Lung (tissue), 12 donors: ENCODE measurements around the gene TFDP1. TPM values are rescaled to one million over a fixed set of nuclear protein-coding genes. Genes with fewer than 3 reads are reported as not detected.

Source experiments
- ATAC-seq: fragments of 200-7000 bp; cut with Tn5 transposase; one replicate; pipeline ENCODE4 v1.9.1; 2020; ENCODE audit warnings: moderate number of reproducible peaks; ENCODE audit not compliant: insufficient read depth, low FRiP score
- DNase-seq, 3 donors: peaks; one replicate each; pipeline ENCODE4 v3.0.0-alpha.2; 2013 to 2017
- H3K27ac ChIP-seq, 2 donors: one replicate each; pipeline ENCODE4 v1.5.1; 2013; ENCODE audit warnings: mild to moderate bottlenecking in 2 of 2, moderate library complexity in 2 of 2, control low read depth in 1 of 2, inconsistent platforms in 1 of 2, low read depth in 1 of 2, low read length in 1 of 2
- H3K27me3 ChIP-seq, 3 donors: one replicate each; pipeline ENCODE4 v1.5.1; 2013; ENCODE audit warnings: low read length in 2 of 3; ENCODE audit not compliant: control insufficient read depth in 3 of 3, insufficient read depth in 3 of 3
- H3K36me3 ChIP-seq, 4 donors: one replicate each; pipeline ENCODE4 v1.5.1; 2013; ENCODE audit warnings: low read length in 4 of 4, mild to moderate bottlenecking in 1 of 4, moderate library complexity in 1 of 4; ENCODE audit not compliant: control insufficient read depth in 4 of 4, insufficient read depth in 4 of 4
- H3K4me1 ChIP-seq, 5 donors: one replicate each; pipeline ENCODE4 v1.5.1; 2013; ENCODE audit warnings: low read length in 5 of 5, mild to moderate bottlenecking in 2 of 5, moderate library complexity in 1 of 5; ENCODE audit not compliant: control insufficient read depth in 5 of 5, insufficient read depth in 5 of 5
- H3K4me3 ChIP-seq: one replicate; pipeline ENCODE4 v1.5.1; 2013; ENCODE audit warnings: mild to moderate bottlenecking, control low read depth, moderate library complexity
- H3K9ac ChIP-seq, 2 donors: one replicate each; pipeline ENCODE4 v1.5.1; 2013; ENCODE audit warnings: low read length in 2 of 2, control low read depth in 1 of 2; ENCODE audit not compliant: insufficient read depth in 1 of 2
- H3K9me3 ChIP-seq, 4 donors: one replicate each; pipeline ENCODE4 v1.5.1; 2013; ENCODE audit warnings: low read length in 3 of 4, mild to moderate bottlenecking in 1 of 4, moderate library complexity in 1 of 4; ENCODE audit not compliant: control insufficient read depth in 4 of 4, insufficient read depth in 3 of 4
- WGBS, 2 donors: extraction: QIAGEN DNeasy Blood & Tissue Kit; methylation state at CpG; one replicate each; pipeline ENCODE4 v1.1.7; 2013; 5-methylcytosine and 5-hydroxymethylcytosine counted together
- polyA plus RNA-seq, 2 donors: library from polyadenylated mRNA; stranded (reverse); fragments of 200-250 nt; gene quantifications; one replicate each; pipeline ENCODE4 v1.2.1, GENCODE V29; 2013
- total RNA-seq, 2 donors: library from RNA; depleted of rRNA in 1 of 2; stranded (reverse); fragments of >200 nt in 1 of 2; gene quantifications; one replicate each; pipeline ENCODE4 v1.2.1, GENCODE V29; 2014 to 2021
- TF ChIP-seq, protein P1 (sequence below): IDR thresholded peaks from 2 replicates; pipeline ENCODE4 v1.5.1; 2012; ENCODE audit warnings: mild to moderate bottlenecking; ENCODE audit errors: control extremely low read depth, extremely low read depth
- donor health status: control.
- donor health status: control.
- donor health status: Bipolar disorder and iron deficiency.
- donor health status: healthy.
- donor health status: DM: yes; HTN: yes; CAD: no.

TFDP1 gene
- total and polyA plus RNA-seq, 4 donors: 19.6 to 44.2 (median 40.3) TPM

DNA sequence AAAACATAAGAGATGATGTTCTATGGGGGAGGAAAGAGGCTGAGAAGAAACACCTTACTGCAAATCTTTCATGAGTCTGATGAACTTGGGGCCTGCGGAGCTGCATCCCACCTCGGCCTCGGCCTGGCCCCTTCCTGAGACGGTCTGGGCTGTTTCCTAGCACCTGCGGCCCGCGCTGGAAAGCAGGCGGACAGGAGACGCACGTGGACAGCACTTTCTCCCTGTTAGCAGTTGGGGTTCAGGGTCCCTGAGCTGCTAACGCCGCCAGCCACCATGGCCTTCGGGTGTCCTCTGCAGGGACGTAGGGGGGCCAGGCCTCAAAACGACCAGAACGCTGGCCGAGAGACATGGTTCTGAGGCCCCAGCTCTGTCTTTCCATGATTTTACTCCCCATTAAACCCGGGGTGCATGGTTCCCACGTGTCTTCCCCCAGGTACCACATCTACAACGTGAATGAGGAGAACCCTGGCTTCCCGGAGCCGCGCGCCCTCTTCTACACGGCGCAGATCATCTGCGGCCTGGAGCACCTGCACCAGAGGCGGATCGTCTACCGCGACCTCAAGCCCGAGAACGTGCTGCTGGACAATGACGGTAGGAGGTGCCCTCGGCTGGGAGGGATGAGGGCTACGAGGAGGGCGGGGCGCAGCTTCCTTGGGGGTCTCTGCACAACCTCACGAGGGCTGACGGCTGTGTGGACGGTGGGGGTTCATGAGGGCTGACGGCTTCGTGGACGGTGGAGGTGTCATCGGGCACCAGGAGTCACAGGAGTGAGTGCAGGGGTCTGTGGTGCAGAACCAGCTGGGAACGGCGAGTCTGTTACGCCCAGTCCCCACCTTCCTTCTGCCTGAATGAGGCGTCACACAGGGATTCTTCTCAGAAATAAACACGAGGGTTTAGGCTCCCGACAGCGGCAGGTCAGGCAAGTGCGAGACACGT, 86.8 kb downstream of the TFDP1 start:
- TF ChIP-seq, protein P1, sequence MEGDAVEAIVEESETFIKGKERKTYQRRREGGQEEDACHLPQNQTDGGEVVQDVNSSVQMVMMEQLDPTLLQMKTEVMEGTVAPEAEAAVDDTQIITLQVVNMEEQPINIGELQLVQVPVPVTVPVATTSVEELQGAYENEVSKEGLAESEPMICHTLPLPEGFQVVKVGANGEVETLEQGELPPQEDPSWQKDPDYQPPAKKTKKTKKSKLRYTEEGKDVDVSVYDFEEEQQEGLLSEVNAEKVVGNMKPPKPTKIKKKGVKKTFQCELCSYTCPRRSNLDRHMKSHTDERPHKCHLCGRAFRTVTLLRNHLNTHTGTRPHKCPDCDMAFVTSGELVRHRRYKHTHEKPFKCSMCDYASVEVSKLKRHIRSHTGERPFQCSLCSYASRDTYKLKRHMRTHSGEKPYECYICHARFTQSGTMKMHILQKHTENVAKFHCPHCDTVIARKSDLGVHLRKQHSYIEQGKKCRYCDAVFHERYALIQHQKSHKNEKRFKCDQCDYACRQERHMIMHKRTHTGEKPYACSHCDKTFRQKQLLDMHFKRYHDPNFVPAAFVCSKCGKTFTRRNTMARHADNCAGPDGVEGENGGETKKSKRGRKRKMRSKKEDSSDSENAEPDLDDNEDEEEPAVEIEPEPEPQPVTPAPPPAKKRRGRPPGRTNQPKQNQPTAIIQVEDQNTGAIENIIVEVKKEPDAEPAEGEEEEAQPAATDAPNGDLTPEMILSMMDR: no peak
- ATAC-seq: no peak

DNA sequence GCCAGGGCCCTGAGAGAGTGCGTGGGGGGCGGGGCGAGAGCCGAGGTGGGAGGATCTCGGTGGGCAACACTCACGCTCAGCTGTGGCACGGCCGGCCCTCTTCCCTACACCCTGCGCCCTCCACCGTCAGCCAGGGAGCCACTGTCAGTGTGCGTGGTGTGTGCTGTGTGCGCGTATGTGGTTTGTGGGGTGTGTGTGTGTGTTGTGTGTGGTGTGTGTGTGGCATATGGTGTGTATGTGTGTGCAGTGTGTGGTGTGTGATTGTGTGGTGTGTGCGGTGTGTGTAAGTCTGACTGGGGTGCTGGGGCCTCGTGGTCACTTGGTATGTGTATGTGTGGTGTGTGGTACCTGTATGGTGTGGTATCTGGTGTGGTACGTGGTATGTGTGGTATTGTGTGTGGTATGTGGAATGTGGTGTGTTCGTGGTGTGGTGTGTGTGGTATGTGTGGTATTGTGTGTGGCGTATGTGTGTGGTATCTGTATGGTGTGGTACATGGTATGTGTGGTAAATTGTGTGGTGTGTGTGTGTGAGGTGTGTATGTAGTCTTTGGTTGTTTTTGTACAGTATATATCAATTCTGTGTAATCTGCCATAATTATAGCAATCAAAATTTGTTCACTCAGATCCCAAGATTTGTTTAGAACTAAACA, 87.6 kb downstream of the TFDP1 start:
- Histone ChIP-seq H3K27ac (no peak overlapping the region), H3K27me3 (no peaks in the 10 kb centered on the region), H3K9me3 (no peaks in the 10 kb centered on the region), H3K9ac (no peak overlapping the region), H3K36me3 (no peaks in the 10 kb centered on the region), H3K4me1 (no peaks in the 10 kb centered on the region), H3K4me3 (no peak overlapping the region)
- 85 to 88% methylated on average over 18 of the region's 18 CpGs for WGBS, 2 donors
- ATAC-seq (peak; percentile 34), DNase-seq (peak in 1 of 3 donors; percentile 2)
- TF ChIP-seq, protein P1: no peak

More for the DNA sequence above, 86.8 kb downstream of the TFDP1 start:
- Histone ChIP-seq H3K4me3 (no peak overlapping the region), H3K9ac (no peak overlapping the region), H3K27me3 (no peaks in the 10 kb centered on the region), H3K27ac (no peak overlapping the region), H3K4me1 (peaks cover 0 to under 1% (median 0%) of the 10 kb centered on the region in 5 donors), H3K9me3 (no peaks in the 10 kb centered on the region), H3K36me3 (no peaks in the 10 kb centered on the region)
- WGBS, 2 donors: 93 to 94% methylated on average over 54 of the region's 54 CpGs
- no peak for DNase-seq

Other genes starting within 250 kb of the TFDP1 start
- gene GRTP1, start 220.6 kb upstream of the TFDP1 start, total RNA-seq: 1 to 10 TPM; 6.6 to 8.3 TPM
- 1 to 10 TPM; 3.6 to 4.8 TPM for gene GRTP1, start 220.6 kb upstream of the TFDP1 start, polyA plus RNA-seq
- 1 to 10 TPM; 1.4 to 4.9 TPM for gene ADPRHL1, start 131.3 kb upstream of the TFDP1 start, total RNA-seq
- 1 to 10 TPM in 1 of 2 donors, under 1 TPM in 1; 0.83 to 1.2 TPM for gene ADPRHL1, start 131.3 kb upstream of the TFDP1 start, polyA plus RNA-seq
- gene DCUN1D2, start 94.0 kb upstream of the TFDP1 start, total RNA-seq: 10 to 100 TPM; 15.8 to 21.1 TPM
- gene DCUN1D2, start 94.0 kb upstream of the TFDP1 start, polyA plus RNA-seq: 10 to 100 TPM in 1 of 2 donors, 1 to 10 TPM in 1; 6.9 to 11.9 TPM
- gene ATP4B, start 73.4 kb downstream of the TFDP1 start, total RNA-seq: not detected
- not detected for gene ATP4B, start 73.4 kb downstream of the TFDP1 start, polyA plus RNA-seq
- 1 to 10 TPM in 1 of 2 donors, not detected in 1; 3.1 TPM for gene GRK1, start 82.5 kb downstream of the TFDP1 start, total RNA-seq
- under 1 TPM in 1 of 2 donors, not detected in 1; 0.03 TPM for gene GRK1, start 82.5 kb downstream of the TFDP1 start, polyA plus RNA-seq
- 10 to 100 TPM in 1 of 2 donors, 1 to 10 TPM in 1; 6.0 to 19.6 TPM for gene TMEM255B, start 174.5 kb downstream of the TFDP1 start, total RNA-seq
- 10 to 100 TPM; 13.3 to 16.4 TPM for gene TMEM255B, start 174.5 kb downstream of the TFDP1 start, polyA plus RNA-seq